ENCODE measurements around the gene BARX2.

DNA sequence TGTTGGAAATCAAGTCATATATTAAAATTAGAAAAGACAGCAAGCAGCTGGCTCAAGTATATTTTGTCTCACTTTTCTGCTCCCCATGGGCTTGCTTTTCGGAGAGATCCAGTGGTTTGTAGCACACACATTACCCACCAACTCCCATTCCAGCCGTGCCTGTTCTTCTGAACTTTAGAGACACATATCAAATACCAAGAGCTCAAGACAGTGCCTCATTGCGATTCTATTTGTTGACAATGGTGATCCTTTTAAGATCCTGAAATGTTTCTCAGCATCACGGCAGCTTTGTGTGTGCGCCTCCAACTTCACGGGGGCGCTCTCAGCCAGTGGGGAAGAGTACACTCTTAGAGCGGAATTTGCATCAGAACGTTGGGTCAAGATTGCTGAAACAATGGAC is 52.9 kb downstream of the BARX2 start:
- TF ChIP-seq POLR2A (IDR thresholded peaks at IDR 0.05; ENCODE audit: low read length) (no peak), GATA1 (IDR thresholded peaks at IDR 0.05; ENCODE audit: low read depth, low read length) (no peak)
